Measurements from ENCODE around the gene PSMD5. TPM values are rescaled to one million over a fixed set of nuclear protein-coding genes. Genes with fewer than 3 reads are reported as not detected.

Gene PSMD5
- total RNA-seq, 1 experiment from 2014 or later = 53.0 TPM

DNA sequence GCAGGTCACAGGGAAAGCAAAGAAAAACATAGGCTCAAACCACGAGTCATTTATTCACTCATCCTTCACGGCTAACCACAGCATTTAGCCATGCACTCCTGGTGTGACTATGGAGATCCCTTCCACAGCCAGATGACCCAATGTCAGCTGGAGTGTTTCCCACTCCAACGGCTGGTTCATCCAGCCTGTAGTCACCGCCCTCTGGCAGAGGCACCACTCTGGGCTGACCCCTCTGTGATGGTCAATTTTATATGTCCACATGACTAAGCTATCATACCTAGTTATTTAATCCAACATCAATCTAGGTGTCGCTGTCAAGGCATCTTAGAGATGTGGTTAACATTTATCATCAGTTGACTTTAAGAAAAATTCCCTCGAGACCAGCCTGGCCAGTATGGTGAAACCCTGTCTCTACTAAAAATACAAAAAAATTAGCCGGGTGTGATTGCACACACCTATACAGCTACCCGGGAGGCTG, 43.8 kb upstream of the PSMD5 start:
- H3K4me3 ChIP-seq (ENCODE audit: low read depth in 2 of 2, low read length in 2 of 2) = no peak overlapping the region
- CTCF ChIA-PET = no interaction called here
- H3K4me1 ChIP-seq (ENCODE audit: control insufficient read depth, insufficient read depth, low read length) = no peaks in the 10 kb centered on the region; the same call in 1 of the 2 replicates
- POLR2A ChIA-PET = no interaction called here
- in situ Hi-C loops (cut with HindIII; ENCODE audit: low pct_unique_long_range_greater_than_20kb, low sequenced_read_pairs) (no loop called here), intact Hi-C loops (cut with micrococcal nuclease; ENCODE audit: unreplicated experiment) (no loop called here)
- no TSS peak for BruUV-seq (replicated peaks)
- H3K27me3 ChIP-seq (ENCODE audit: control insufficient read depth, insufficient read depth, low read length) = no peaks in the 10 kb centered on the region
- no peak for TF ChIP-seq SIN3A (IDR thresholded peaks at IDR 0.05; ENCODE audit: borderline replicate concordance, insufficient read depth, low read depth, low read length)
- no peak for TF ChIP-seq TCF7L2 (IDR thresholded peaks at IDR 0.05; ENCODE audit: low read depth, low read length)
- TF ChIP-seq POLR2AphosphoS5 (IDR thresholded peaks at IDR 0.05; ENCODE audit: low read depth, low read length) = no peak
- TF ChIP-seq, protein P1, sequence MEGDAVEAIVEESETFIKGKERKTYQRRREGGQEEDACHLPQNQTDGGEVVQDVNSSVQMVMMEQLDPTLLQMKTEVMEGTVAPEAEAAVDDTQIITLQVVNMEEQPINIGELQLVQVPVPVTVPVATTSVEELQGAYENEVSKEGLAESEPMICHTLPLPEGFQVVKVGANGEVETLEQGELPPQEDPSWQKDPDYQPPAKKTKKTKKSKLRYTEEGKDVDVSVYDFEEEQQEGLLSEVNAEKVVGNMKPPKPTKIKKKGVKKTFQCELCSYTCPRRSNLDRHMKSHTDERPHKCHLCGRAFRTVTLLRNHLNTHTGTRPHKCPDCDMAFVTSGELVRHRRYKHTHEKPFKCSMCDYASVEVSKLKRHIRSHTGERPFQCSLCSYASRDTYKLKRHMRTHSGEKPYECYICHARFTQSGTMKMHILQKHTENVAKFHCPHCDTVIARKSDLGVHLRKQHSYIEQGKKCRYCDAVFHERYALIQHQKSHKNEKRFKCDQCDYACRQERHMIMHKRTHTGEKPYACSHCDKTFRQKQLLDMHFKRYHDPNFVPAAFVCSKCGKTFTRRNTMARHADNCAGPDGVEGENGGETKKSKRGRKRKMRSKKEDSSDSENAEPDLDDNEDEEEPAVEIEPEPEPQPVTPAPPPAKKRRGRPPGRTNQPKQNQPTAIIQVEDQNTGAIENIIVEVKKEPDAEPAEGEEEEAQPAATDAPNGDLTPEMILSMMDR (IDR thresholded peaks at IDR 0.05) = no peak
- TF ChIP-seq, protein P2, sequence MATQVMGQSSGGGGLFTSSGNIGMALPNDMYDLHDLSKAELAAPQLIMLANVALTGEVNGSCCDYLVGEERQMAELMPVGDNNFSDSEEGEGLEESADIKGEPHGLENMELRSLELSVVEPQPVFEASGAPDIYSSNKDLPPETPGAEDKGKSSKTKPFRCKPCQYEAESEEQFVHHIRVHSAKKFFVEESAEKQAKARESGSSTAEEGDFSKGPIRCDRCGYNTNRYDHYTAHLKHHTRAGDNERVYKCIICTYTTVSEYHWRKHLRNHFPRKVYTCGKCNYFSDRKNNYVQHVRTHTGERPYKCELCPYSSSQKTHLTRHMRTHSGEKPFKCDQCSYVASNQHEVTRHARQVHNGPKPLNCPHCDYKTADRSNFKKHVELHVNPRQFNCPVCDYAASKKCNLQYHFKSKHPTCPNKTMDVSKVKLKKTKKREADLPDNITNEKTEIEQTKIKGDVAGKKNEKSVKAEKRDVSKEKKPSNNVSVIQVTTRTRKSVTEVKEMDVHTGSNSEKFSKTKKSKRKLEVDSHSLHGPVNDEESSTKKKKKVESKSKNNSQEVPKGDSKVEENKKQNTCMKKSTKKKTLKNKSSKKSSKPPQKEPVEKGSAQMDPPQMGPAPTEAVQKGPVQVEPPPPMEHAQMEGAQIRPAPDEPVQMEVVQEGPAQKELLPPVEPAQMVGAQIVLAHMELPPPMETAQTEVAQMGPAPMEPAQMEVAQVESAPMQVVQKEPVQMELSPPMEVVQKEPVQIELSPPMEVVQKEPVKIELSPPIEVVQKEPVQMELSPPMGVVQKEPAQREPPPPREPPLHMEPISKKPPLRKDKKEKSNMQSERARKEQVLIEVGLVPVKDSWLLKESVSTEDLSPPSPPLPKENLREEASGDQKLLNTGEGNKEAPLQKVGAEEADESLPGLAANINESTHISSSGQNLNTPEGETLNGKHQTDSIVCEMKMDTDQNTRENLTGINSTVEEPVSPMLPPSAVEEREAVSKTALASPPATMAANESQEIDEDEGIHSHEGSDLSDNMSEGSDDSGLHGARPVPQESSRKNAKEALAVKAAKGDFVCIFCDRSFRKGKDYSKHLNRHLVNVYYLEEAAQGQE (IDR thresholded peaks at IDR 0.05; ENCODE audit: insufficient read depth in 1 of 2, low read depth in 2 of 2, low read length in 1 of 2) = no peak
- ATAC-seq (0 out of 2 replicates have a peak, but pooled peaks have one; percentile 26), DNase-seq (ENCODE audit: low read depth, low spot score) (no peak)
- H3K9me3 ChIP-seq (ENCODE audit: control insufficient read depth, insufficient read depth, low read depth, low read length) = no peaks in the 10 kb centered on the region
- no peaks in the 10 kb centered on the region for H3K36me3 ChIP-seq (ENCODE audit: control insufficient read depth, insufficient read depth, low read length)
- H3K27ac ChIP-seq (ENCODE audit: low read length) = no peak overlapping the region

DNA sequence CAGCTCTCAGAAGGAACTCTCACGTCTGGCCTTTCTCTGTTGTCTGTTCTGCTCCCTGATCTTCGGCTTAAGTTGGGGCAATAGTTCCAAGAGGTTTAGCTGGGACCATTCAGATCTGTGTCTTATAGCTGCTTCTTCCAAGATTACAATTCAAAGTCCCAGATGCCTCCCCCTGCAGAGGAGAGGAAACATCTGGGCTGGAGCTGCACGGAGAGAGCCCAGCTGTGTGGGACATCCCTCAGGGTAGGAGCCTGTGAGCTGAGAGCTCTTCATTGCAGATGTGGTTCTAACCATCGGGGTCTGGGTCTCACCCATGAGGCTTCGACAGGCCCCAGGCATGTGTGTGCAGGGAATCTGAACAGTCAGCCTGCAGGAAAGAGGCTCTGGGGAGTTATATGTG, 43.2 kb upstream of the PSMD5 start:
- H3K36me3 ChIP-seq (ENCODE audit: control insufficient read depth, insufficient read depth, low read length) = no peaks in the 10 kb centered on the region
- DNase-seq (ENCODE audit: low read depth, low spot score) (no peak), ATAC-seq (no peak)
- no peak overlapping the region for H3K4me3 ChIP-seq (ENCODE audit: low read depth in 2 of 2, low read length in 2 of 2)
- H3K27me3 ChIP-seq (ENCODE audit: control insufficient read depth, insufficient read depth, low read length) = no peaks in the 10 kb centered on the region
- no peak overlapping the region for H3K27ac ChIP-seq (ENCODE audit: low read length)
- H3K4me1 ChIP-seq (ENCODE audit: control insufficient read depth, insufficient read depth, low read length) = no peaks in the 10 kb centered on the region; the same call in 1 of the 2 replicates
- CTCF ChIA-PET = no interaction called here
- intact Hi-C loops (cut with micrococcal nuclease; ENCODE audit: unreplicated experiment) = no loop called here
- no TSS peak for BruUV-seq (replicated peaks)
- in situ Hi-C loops (cut with HindIII; ENCODE audit: low pct_unique_long_range_greater_than_20kb, low sequenced_read_pairs) = no loop called here
- POLR2A ChIA-PET = no interaction called here
- TF ChIP-seq TCF7L2 (IDR thresholded peaks at IDR 0.05; ENCODE audit: low read depth, low read length) (no peak), SIN3A (IDR thresholded peaks at IDR 0.05; ENCODE audit: borderline replicate concordance, insufficient read depth, low read depth, low read length) (no peak), POLR2AphosphoS5 (IDR thresholded peaks at IDR 0.05; ENCODE audit: low read depth, low read length) (no peak)
- TF ChIP-seq, protein P2 (IDR thresholded peaks at IDR 0.05; ENCODE audit: insufficient read depth in 1 of 2, low read depth in 2 of 2, low read length in 1 of 2) = no peak
- TF ChIP-seq, protein P1 (IDR thresholded peaks at IDR 0.05) = no peak
- H3K9me3 ChIP-seq (ENCODE audit: control insufficient read depth, insufficient read depth, low read depth, low read length) = no peaks in the 10 kb centered on the region
